ENCODE results near the gene ADARB2.

The ADARB2 gene

GRCh38 chr10:1709161-1709560 lies 28.2 kb downstream of the ADARB2 start:
- POLR2A ChIA-PET: no interaction called here
- TF ChIP-seq ZNF37A (tag by site-specific recombination; IDR thresholded peaks at IDR 0.05): no peak
- no peak for TF ChIP-seq ZNF600 (tag by site-specific recombination; IDR thresholded peaks at IDR 0.05)
- no peak for TF ChIP-seq ZNF26 (tag by site-specific recombination; IDR thresholded peaks at IDR 0.05)
- TF ChIP-seq ZNF561 (tag by site-specific recombination; IDR thresholded peaks at IDR 0.05; ENCODE audit: borderline replicate concordance): no peak
- TF ChIP-seq ZNF133 (tag by site-specific recombination; IDR thresholded peaks at IDR 0.05): no peak
- TF ChIP-seq ZFP37 (tag by site-specific recombination; IDR thresholded peaks at IDR 0.05): no peak

GRCh38 chr10:1708746-1709145 lies 28.6 kb downstream of the ADARB2 start:
- TF ChIP-seq ZNF148 (tag by site-specific recombination; IDR thresholded peaks at IDR 0.05; ENCODE audit: borderline replicate concordance) (no peak), ZNF645 (tag by site-specific recombination; IDR thresholded peaks at IDR 0.05) (no peak), ZNF514 (tag by site-specific recombination; IDR thresholded peaks at IDR 0.05) (no peak), IKZF3 (tag by site-specific recombination; IDR thresholded peaks at IDR 0.05) (no peak), ZBTB17 (tag by site-specific recombination; IDR thresholded peaks at IDR 0.05) (no peak), ZNF704 (tag by site-specific recombination; IDR thresholded peaks at IDR 0.05) (no peak), ZBTB20 (tag by site-specific recombination; IDR thresholded peaks at IDR 0.05) (no peak), ZNF747 (tag by site-specific recombination; IDR thresholded peaks at IDR 0.05) (no peak), ZNF335 (tag by site-specific recombination; conservative IDR thresholded peaks at IDR 0.05) (no peak), ZNF112 (tag by site-specific recombination; IDR thresholded peaks at IDR 0.05) (no peak)
- Histone ChIP-seq H3K4me3 (ENCODE audit: low read depth, low read length) (no peak overlapping the region), H3K27ac (ENCODE audit: extremely low read depth, low read depth, low read length) (no peak overlapping the region), H3K36me3 (ENCODE audit: control insufficient read depth in 2 of 2, insufficient read depth in 1 of 2, low read length in 2 of 2) (no peaks in the 10 kb centered on the region), H3K4me1 (ENCODE audit: control insufficient read depth, insufficient read depth, low read length) (no peaks in the 10 kb centered on the region), H3K9me3 (ENCODE audit: control insufficient read depth, insufficient read depth, low read depth, low read length) (no peaks in the 10 kb centered on the region)
- CTCF ChIA-PET: interaction anchor here (1.0 kb wide), 1 partner anchor 46 kb away, joined by 4 read pairs; no protein-coding TSS in a partner anchor
- POLR2A ChIA-PET: no interaction called here

More at GRCh38 chr10:1709161-1709560, 28.2 kb downstream of the ADARB2 start:
- CTCF ChIA-PET: interaction anchor here (1.0 kb wide), 1 partner anchor 46 kb away, joined by 4 read pairs; no protein-coding TSS in a partner anchor
- no peaks in the 10 kb centered on the region for H3K36me3 ChIP-seq (ENCODE audit: control insufficient read depth in 2 of 2, insufficient read depth in 1 of 2, low read length in 2 of 2)
- H3K4me1 ChIP-seq (ENCODE audit: control insufficient read depth, insufficient read depth, low read length): no peaks in the 10 kb centered on the region
- no peaks in the 10 kb centered on the region for H3K9me3 ChIP-seq (ENCODE audit: control insufficient read depth, insufficient read depth, low read depth, low read length)
- H3K4me3 ChIP-seq (ENCODE audit: low read depth, low read length): no peak overlapping the region
- H3K27ac ChIP-seq (ENCODE audit: extremely low read depth, low read depth, low read length): no peak overlapping the region

GRCh38 chr10:1706711-1707110 lies 30.6 kb downstream of the ADARB2 start:
- ChIA-PET POLR2A (no interaction called here), CTCF (no interaction called here)
- no peaks in the 10 kb centered on the region for H3K36me3 ChIP-seq (ENCODE audit: control insufficient read depth in 2 of 2, insufficient read depth in 1 of 2, low read length in 2 of 2)
- H3K4me3 ChIP-seq (ENCODE audit: low read depth, low read length): no peak overlapping the region
- no peaks in the 10 kb centered on the region for H3K4me1 ChIP-seq (ENCODE audit: control insufficient read depth, insufficient read depth, low read length)
- H3K27ac ChIP-seq (ENCODE audit: extremely low read depth, low read depth, low read length): no peak overlapping the region
- TF ChIP-seq ZNF280D (tag by site-specific recombination; IDR thresholded peaks at IDR 0.05) (no peak), ZFP37 (tag by site-specific recombination; IDR thresholded peaks at IDR 0.05) (no peak)
- H3K9me3 ChIP-seq (ENCODE audit: control insufficient read depth, insufficient read depth, low read depth, low read length): no peaks in the 10 kb centered on the region
